Activated naive CD8-positive, alpha-beta T cell treated with anti-CD3 and anti-CD28 coated beads, Interleukin-2, amount 10 ng/mL, durations not matched to agents 7 days and 5 days (primary cell): ENCODE data around the gene TRRAP. TPM values are rescaled to one million over a fixed set of nuclear protein-coding genes. Genes with fewer than 3 reads are reported as not detected.

Experiments used
- ATAC-seq: fragments of 150-1000 bp; cut with Tn5 transposase; one replicate; pipeline ENCODE4 v1.10.0; 2021; ENCODE audit warnings: low read depth, moderate library complexity
- POLR2A ChIA-PET: fragments of 350-600 bp; sonication (Branson Sonifier 250); formaldehyde crosslinking; loops from one replicate; lab custom pipeline; 2021; ENCODE audit warnings: antibody characterized with exemption; lab: Charles Lee
- DNase-seq: peaks from one replicate; pipeline ENCODE4 v3.0.0; 2021
- H3K27ac Mint-ChIP-seq: one replicate; pipeline ENCODE4 v1.8.0; 2022; ENCODE audit warnings: mild to moderate bottlenecking, mixed read lengths
- H3K27me3 Mint-ChIP-seq: one replicate; pipeline ENCODE4 v1.8.0; 2022; ENCODE audit warnings: mild to moderate bottlenecking, moderate library complexity, mixed read lengths
- H3K36me3 Mint-ChIP-seq: one replicate; pipeline ENCODE4 v1.8.0; 2021; ENCODE audit warnings: mild to moderate bottlenecking, mixed read lengths
- H3K4me1 Mint-ChIP-seq: one replicate; pipeline ENCODE4 v1.8.0; 2021; ENCODE audit warnings: mixed read lengths
- H3K4me3 Mint-ChIP-seq: one replicate; pipeline ENCODE4 v1.8.0; 2022; ENCODE audit warnings: mild to moderate bottlenecking, moderate library complexity, mixed read lengths
- H3K9me3 Mint-ChIP-seq: one replicate; pipeline ENCODE4 v1.8.0; 2021; ENCODE audit warnings: mixed read lengths
- total RNA-seq, 2 experiments: library from RNA; stranded (reverse); gene quantifications; one replicate each; pipeline ENCODE4 v1.2.3, GENCODE V29; 2021

Gene TRRAP
- total RNA-seq, 2 experiments from 2014 or later: 57.4 to 60.0 TPM

DNA sequence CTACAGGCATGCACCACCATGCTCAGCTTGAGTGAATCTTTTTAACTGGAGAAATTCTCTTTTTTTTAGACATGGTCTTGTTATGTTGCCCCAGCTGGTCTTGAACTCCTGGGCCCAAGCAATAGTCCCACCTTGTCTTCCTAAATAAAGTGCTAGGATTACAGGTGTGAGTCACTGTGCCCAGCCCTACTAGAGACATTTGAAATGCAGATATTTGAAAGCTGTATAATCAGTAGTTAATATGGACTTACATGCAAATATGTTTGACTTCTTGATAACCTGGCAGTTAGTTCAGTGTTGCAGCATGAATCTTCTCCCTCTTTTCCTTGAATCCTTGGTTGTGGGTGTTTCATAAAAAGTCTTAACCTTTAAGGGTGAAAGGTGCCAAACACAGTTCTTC lies 8.7 kb downstream of the TRRAP start:
- ATAC-seq (no peak), DNase-seq (no peak)
- H3K27ac Mint-ChIP-seq: no peak overlapping the region
- H3K27me3 Mint-ChIP-seq: no peaks in the 10 kb centered on the region
- POLR2A ChIA-PET: no interaction called here
- peaks cover 7% of the 10 kb centered on the region for H3K4me1 Mint-ChIP-seq
- no peaks in the 10 kb centered on the region for H3K9me3 Mint-ChIP-seq
- no peak overlapping the region for H3K4me3 Mint-ChIP-seq
- H3K36me3 Mint-ChIP-seq: peaks cover 16% of the 10 kb centered on the region

DNA sequence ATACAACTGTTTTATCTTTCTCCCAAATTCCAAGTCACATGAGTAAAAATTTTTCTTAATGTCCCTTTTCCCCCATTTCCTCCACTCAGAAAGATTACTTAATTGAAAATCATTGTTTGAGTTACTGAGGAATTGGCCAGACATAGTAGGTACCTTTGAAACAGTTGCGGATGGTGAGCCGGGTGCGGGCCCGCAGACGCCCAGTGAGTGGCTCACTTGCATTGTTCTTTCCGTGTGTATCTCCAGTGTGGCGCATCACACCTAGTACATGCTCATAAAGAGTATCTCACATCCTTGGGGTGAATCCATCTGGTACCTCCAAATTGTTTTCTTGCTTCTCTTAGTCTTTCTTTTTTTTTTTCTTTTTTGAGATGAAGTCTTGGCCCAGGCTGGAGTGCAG lies 14.3 kb downstream of the TRRAP start:
- H3K4me3 Mint-ChIP-seq: no peak overlapping the region
- ATAC-seq (no peak), DNase-seq (no peak)
- H3K9me3 Mint-ChIP-seq: no peaks in the 10 kb centered on the region
- H3K27me3 Mint-ChIP-seq: no peaks in the 10 kb centered on the region
- POLR2A ChIA-PET: no interaction called here
- H3K36me3 Mint-ChIP-seq: peaks cover 22% of the 10 kb centered on the region
- H3K27ac Mint-ChIP-seq: no peak overlapping the region
- peaks cover 5% of the 10 kb centered on the region for H3K4me1 Mint-ChIP-seq

DNA sequence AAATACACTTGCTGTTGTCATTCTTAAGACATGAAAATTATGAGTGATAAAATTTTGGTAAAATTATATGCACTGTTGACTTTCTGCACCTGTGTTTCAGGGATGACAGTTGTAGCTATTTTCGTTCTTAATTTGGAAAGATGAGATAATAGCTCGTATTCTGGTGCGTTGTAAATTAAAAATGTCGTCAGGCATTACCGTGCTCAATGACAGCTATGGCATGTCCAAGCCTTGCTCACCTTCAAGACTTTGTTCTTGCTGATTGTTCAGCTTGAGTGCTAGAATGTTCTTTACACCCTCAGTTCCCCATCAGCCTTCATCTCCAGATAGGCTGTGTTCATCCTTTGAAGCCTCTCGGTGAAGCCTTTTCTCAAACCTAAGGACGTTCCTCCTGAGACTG lies 21.5 kb downstream of the TRRAP start:
- Mint-ChIP-seq H3K27me3 (no peaks in the 10 kb centered on the region), H3K27ac (no peak overlapping the region), H3K36me3 (peaks cover 39% of the 10 kb centered on the region), H3K4me3 (no peak overlapping the region), H3K9me3 (no peaks in the 10 kb centered on the region), H3K4me1 (peaks cover 3% of the 10 kb centered on the region)
- DNase-seq (no peak), ATAC-seq (no peak)
- POLR2A ChIA-PET: interaction anchor here (1.6 kb wide), 1 partner anchor 9 kb away, joined by 4 read pairs; no protein-coding TSS in a partner anchor

DNA sequence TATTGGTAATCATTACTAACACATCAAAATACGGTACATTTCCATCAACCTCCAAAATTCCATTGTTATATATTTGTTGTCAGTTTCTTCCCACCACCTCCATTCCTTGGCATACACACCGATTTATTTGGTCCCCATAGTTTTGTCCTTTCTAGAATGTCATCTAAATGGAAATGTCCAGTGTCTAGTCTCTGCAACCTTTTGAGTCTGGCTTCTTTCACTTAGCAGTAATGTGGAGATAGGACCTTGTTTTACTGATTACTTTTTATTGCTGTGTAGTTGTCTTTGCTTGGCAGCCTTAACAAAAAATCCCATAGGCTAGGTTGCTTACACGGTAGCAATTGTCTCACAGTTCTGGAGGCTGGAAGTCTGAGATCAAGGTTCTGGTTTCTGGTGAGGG lies 22.5 kb downstream of the TRRAP start:
- Mint-ChIP-seq H3K27ac (peak overlapping the region; percentile 2), H3K9me3 (no peaks in the 10 kb centered on the region), H3K27me3 (no peaks in the 10 kb centered on the region), H3K4me1 (no peaks in the 10 kb centered on the region), H3K36me3 (peaks cover 41% of the 10 kb centered on the region), H3K4me3 (no peak overlapping the region)
- DNase-seq (no peak), ATAC-seq (no peak)
- POLR2A ChIA-PET: interaction anchor here (1.6 kb wide), 1 partner anchor 10 kb away, joined by 4 read pairs; no protein-coding TSS in a partner anchor

DNA sequence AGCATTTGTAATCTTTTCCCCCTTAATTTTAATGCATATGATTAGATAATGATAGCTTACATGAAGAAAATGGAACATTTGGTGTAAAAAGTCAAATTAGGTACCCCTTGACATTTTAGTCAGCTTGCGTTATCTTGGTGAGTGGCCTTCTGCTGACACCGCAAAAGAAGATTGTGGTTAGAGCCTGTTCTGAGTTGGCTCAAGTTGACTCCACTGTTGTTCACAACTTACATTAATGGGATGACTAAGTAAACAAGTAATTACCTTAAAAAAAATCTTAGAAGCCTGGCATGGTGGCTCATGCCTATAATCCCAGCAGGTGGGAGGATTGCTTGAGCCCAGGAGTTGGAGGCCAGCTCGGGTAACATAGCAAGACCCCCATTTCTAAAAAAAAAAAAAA lies 24.2 kb downstream of the TRRAP start:
- no peak overlapping the region for H3K27ac Mint-ChIP-seq
- no peaks in the 10 kb centered on the region for H3K4me1 Mint-ChIP-seq
- H3K4me3 Mint-ChIP-seq: no peak overlapping the region
- peaks cover 41% of the 10 kb centered on the region for H3K36me3 Mint-ChIP-seq
- H3K9me3 Mint-ChIP-seq: no peaks in the 10 kb centered on the region
- POLR2A ChIA-PET: interaction anchor here (1.1 to 1.3 kb wide), 2 partner anchors 12 to 24 kb away, joined by 4 read pairs; partner anchors contain the start of gene TRRAP
- DNase-seq (no peak), ATAC-seq (no peak)
- H3K27me3 Mint-ChIP-seq: no peaks in the 10 kb centered on the region

DNA sequence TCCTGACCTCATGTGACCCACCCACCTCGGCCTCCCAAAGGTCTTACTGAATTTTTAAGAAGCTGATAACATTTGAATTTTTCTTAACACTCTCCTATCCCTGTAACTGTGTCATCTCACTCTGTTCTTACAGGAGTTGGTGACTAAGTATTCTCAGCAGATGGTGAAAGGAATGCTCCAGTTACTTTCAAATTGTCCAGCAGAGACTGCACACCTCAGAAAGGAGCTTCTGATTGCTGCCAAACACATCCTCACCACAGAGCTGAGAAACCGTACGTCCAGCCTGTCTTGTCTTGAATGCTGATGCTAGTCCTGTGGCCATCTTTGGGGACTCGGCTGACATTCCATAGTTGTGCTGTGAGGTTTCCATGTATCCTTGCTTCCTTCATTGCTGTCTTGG lies 24.9 kb downstream of the TRRAP start:
- no peaks in the 10 kb centered on the region for H3K4me1 Mint-ChIP-seq
- no peaks in the 10 kb centered on the region for H3K27me3 Mint-ChIP-seq
- H3K9me3 Mint-ChIP-seq: no peaks in the 10 kb centered on the region
- H3K27ac Mint-ChIP-seq: no peak overlapping the region
- DNase-seq: no peak
- ATAC-seq: no peak
- POLR2A ChIA-PET: interaction anchor here (1.1 to 1.3 kb wide), 2 partner anchors 13 to 25 kb away, joined by 4 read pairs; partner anchors contain the start of gene TRRAP
- H3K36me3 Mint-ChIP-seq: peaks cover 40% of the 10 kb centered on the region
- H3K4me3 Mint-ChIP-seq: no peak overlapping the region

DNA sequence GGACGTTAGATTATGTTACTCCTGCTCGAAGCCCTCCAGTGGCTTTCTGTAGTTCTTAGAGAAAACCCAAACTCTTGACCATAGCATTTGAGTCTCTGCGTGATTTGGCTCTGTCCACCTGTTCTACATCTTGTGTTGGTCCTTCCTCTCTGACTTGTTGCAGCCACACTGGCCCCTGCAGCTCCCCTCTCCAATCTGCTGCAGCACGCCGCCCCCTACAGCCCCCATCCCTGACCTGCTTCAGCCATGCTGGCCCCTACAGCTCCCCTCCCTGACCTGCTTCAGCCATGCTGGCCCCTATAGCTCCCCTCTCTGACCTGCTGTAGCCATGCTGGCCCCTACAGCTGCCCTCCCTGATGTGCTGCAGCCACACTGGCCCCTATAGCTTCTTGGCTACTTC lies 29.2 kb downstream of the TRRAP start:
- Mint-ChIP-seq H3K36me3 (peaks cover 30% of the 10 kb centered on the region), H3K4me3 (no peak overlapping the region), H3K9me3 (no peaks in the 10 kb centered on the region), H3K27ac (no peak overlapping the region), H3K27me3 (no peaks in the 10 kb centered on the region), H3K4me1 (no peaks in the 10 kb centered on the region)
- DNase-seq (no peak), ATAC-seq (no peak)
- POLR2A ChIA-PET: no interaction called here

DNA sequence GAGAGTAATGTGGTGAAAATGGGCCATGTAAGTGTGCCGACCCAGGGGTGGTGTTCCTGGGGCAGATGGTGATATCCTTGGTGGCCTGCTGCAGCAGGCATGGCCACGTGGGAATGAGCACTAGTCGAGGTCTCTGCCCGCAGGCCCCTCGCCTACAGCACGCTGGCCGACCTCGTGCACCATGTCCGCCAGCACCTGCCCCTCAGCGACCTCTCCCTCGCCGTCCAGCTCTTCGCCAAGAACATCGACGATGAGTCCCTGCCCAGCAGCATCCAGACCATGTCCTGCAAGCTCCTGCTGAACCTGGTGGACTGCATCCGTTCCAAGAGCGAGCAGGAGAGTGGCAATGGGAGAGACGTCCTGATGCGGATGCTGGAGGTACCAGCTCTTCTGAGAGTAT lies 30.3 kb downstream of the TRRAP start:
- Mint-ChIP-seq H3K27ac (no peak overlapping the region), H3K4me1 (no peaks in the 10 kb centered on the region), H3K4me3 (no peak overlapping the region), H3K9me3 (no peaks in the 10 kb centered on the region), H3K36me3 (peaks cover 30% of the 10 kb centered on the region), H3K27me3 (no peaks in the 10 kb centered on the region)
- DNase-seq (no peak), ATAC-seq (no peak)
- POLR2A ChIA-PET: interaction anchor here (0.5 to 0.7 kb wide), 3 partner anchors 123 to 442 kb away, joined by 3 to 8 read pairs (median 5); no protein-coding TSS in a partner anchor

DNA sequence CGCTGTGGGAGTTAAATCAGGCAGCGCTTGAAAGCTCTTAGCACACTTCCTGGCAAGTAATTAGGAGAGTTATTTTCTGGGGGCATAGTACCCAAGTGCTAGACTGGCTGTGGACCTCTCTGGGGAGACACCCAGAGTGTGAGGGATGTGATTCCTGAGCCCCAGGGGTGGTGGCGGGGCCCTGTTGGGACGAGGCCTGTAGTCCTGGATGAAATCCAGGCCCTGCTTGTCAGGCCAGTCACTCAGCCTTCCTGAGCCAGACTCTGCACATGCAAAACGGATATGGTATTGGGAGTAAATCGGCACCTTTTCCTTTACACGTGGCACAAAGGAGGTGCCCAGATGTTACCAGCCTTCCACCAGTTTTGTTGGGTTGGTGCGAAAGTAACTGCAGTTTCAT lies 31.2 kb downstream of the TRRAP start:
- Mint-ChIP-seq H3K9me3 (no peaks in the 10 kb centered on the region), H3K4me3 (no peak overlapping the region), H3K27ac (no peak overlapping the region), H3K4me1 (no peaks in the 10 kb centered on the region), H3K36me3 (peaks cover 26% of the 10 kb centered on the region), H3K27me3 (no peaks in the 10 kb centered on the region)
- DNase-seq (no peak), ATAC-seq (no peak)
- POLR2A ChIA-PET: interaction anchor here (0.7 kb wide), 1 partner anchor 122 kb away, joined by 8 read pairs; no protein-coding TSS in a partner anchor

DNA sequence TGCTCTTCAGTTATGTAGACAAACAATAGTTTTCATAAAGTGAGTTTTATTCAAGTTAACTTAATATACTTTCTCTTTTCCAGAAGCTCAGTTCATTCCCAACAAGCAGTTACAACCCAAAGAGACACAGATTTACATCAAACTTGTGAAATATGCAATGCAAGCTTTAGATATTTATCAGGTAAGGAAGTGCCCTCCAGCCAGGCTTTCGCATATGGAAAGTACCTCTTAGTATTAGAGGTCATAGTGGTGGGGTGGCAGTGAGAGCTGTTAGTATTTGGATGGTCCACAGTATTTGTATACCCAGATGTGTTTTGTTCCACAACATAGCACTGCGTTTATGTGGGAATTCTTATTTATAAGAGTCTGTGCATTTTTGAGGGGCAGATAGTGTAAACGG lies 32.1 kb downstream of the TRRAP start:
- no peaks in the 10 kb centered on the region for H3K4me1 Mint-ChIP-seq
- peaks cover 17% of the 10 kb centered on the region for H3K36me3 Mint-ChIP-seq
- POLR2A ChIA-PET: no interaction called here
- no peak overlapping the region for H3K4me3 Mint-ChIP-seq
- no peaks in the 10 kb centered on the region for H3K9me3 Mint-ChIP-seq
- ATAC-seq: no peak
- H3K27ac Mint-ChIP-seq: no peak overlapping the region
- DNase-seq: no peak
- no peaks in the 10 kb centered on the region for H3K27me3 Mint-ChIP-seq

DNA sequence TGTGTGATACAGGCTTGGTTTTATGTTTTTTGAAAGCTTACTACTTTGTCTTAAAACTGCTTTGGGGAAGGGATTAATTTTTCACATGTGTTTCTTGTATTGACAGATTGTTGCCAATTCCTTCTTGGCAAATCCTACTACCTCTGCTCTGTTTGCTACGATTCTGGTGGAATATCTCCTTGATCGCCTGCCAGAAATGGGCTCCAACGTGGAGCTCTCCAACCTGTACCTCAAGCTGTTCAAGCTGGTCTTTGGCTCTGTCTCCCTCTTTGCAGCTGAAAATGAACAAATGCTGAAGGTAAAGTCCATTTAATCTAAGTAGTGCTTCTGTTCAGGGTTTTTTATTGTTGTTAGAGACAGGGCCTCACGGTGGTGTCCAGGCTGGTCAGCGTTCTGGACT lies 33.6 kb downstream of the TRRAP start:
- POLR2A ChIA-PET: no interaction called here
- Mint-ChIP-seq H3K27ac (no peak overlapping the region), H3K4me1 (no peaks in the 10 kb centered on the region), H3K36me3 (peaks cover 18% of the 10 kb centered on the region), H3K9me3 (no peaks in the 10 kb centered on the region), H3K4me3 (no peak overlapping the region), H3K27me3 (no peaks in the 10 kb centered on the region)
- ATAC-seq (no peak), DNase-seq (no peak)

DNA sequence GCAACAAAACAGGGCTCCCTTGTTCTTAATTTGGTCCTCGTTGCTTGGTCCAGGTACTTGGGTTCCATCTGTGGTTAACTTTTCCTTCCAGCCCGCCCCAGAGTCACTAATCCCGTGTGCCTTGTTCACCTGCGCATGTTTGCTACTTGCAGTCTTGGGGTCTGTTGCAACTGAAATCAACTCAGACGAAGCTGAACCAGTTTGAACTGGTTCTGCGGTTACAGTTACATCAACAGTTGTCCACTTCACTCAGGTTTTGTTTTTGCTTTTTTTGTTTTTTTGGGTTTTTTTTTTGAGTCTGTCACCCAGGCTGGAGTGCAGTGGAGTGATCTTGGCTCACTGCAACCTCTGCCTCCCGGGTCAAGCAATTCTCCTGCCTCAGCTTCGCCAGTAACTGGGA lies 34.7 kb downstream of the TRRAP start:
- H3K36me3 Mint-ChIP-seq: peaks cover 21% of the 10 kb centered on the region
- no peaks in the 10 kb centered on the region for H3K9me3 Mint-ChIP-seq
- H3K27ac Mint-ChIP-seq: no peak overlapping the region
- POLR2A ChIA-PET: no interaction called here
- no peaks in the 10 kb centered on the region for H3K27me3 Mint-ChIP-seq
- no peaks in the 10 kb centered on the region for H3K4me1 Mint-ChIP-seq
- no peak overlapping the region for H3K4me3 Mint-ChIP-seq
- DNase-seq: no peak
- ATAC-seq: no peak

DNA sequence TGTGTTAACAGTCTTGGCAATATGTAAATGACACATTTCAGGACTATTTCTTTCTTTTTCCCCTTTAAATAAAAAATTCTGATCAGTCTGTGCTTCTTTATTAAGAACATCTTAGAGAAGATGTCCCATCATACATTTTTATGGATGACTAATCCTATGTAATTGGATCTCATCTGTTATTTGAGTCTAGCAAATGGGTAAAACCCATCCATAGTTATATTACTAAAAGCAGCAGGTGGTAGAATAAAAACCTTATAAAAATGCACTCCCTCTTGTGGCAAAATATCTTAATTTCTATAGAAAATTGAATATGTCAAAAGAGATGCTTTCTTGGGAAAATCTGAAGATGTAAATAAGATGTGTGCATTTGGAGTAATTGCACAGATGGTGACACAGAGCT lies 35.3 kb downstream of the TRRAP start:
- no peak for DNase-seq
- no peak for ATAC-seq
- Mint-ChIP-seq H3K27ac (no peak overlapping the region), H3K4me3 (no peak overlapping the region), H3K27me3 (no peaks in the 10 kb centered on the region), H3K9me3 (no peaks in the 10 kb centered on the region), H3K4me1 (no peaks in the 10 kb centered on the region), H3K36me3 (peaks cover 23% of the 10 kb centered on the region)
- POLR2A ChIA-PET: no interaction called here

DNA sequence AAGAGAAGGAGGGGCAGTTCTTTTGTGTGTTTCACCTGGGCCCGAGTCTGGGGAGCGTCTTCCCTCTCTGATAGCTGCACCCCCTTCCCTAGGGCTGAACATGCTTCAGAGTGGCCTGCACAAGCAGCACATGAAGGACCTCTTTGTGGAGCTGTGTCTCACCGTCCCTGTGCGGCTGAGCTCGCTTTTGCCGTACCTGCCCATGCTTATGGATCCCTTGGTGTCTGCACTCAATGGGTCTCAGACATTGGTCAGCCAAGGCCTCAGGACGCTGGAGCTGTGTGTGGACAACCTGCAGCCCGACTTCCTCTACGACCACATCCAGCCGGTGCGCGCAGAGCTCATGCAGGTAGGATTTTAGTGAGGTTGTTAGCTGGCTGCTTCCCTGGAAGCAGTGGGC lies 39.0 kb downstream of the TRRAP start:
- no peaks in the 10 kb centered on the region for H3K4me1 Mint-ChIP-seq
- no peaks in the 10 kb centered on the region for H3K27me3 Mint-ChIP-seq
- no peak overlapping the region for H3K4me3 Mint-ChIP-seq
- ATAC-seq (no peak), DNase-seq (no peak)
- H3K9me3 Mint-ChIP-seq: no peaks in the 10 kb centered on the region
- POLR2A ChIA-PET: interaction anchor here (0.7 kb wide), 1 partner anchor 582 kb away, joined by 4 read pairs; no protein-coding TSS in a partner anchor
- H3K27ac Mint-ChIP-seq: no peak overlapping the region
- peaks cover 19% of the 10 kb centered on the region for H3K36me3 Mint-ChIP-seq
